ENCODE data around the gene NAV2. TPM values are rescaled to one million over a fixed set of nuclear protein-coding genes. Genes with fewer than 3 reads are reported as not detected.
A peak's percentile ranks its signal among the peaks of the same experiment; 100 is the strongest.

The NAV2 gene
- polyA plus RNA-seq, 3 donors, result not detected

GRCh38 chr11:19936461-19936860 is 223.8 kb downstream of the NAV2 start:
- Mint-ChIP-seq H3K9me3 (no peaks in the 10 kb centered on the region), H3K4me3 (no peak overlapping the region), H3K27ac (peak overlapping the region in 1 of 7 donors; percentile 74), H3K27me3 (ENCODE audit: low read depth in 3 of 3) (peaks cover 2 to 7% (median 4%) of the 10 kb centered on the region in 3 donors), H3K4me1 (no peaks in the 10 kb centered on the region), H3K36me3 (no peaks in the 10 kb centered on the region)
- Histone ChIP-seq H2AFZ (ENCODE audit: insufficient read depth, low read depth, low read length, poor library complexity, severe bottlenecking) (no peak overlapping the region), H3K4me3 (replicated peaks in 1 of 3; ENCODE audit: low read depth in 2 of 3, low read length in 3 of 3) (no peak overlapping the region), H3K36me3 (replicated peaks in 1 of 2; ENCODE audit: control insufficient read depth in 1 of 2, insufficient read depth in 2 of 2, low read length in 2 of 2) (no peaks in the 10 kb centered on the region), H4K20me1 (ENCODE audit: insufficient read depth, low read length) (no peaks in the 10 kb centered on the region), H3K4me2 (replicated peaks; ENCODE audit: extremely low read depth, low read length, poor library complexity, severe bottlenecking) (no peak overlapping the region), H3K27ac (ENCODE audit: low read depth in 1 of 2, low read length in 2 of 2) (no peak overlapping the region), H3K9ac (ENCODE audit: insufficient read depth, low read length, poor library complexity, severe bottlenecking) (no peak overlapping the region), H3K79me2 (ENCODE audit: insufficient read depth, low read length) (no peaks in the 10 kb centered on the region), H3K4me1 (ENCODE audit: control insufficient read depth in 1 of 2, insufficient read depth in 2 of 2, low read length in 2 of 2) (no peaks in the 10 kb centered on the region), H3K27me3 (ENCODE audit: control insufficient read depth in 2 of 2, insufficient read depth in 2 of 2, low read length in 2 of 2) (no peaks in the 10 kb centered on the region), H3K9me3 (replicated peaks in 1 of 2; ENCODE audit: control insufficient read depth in 1 of 2, insufficient read depth in 1 of 2, low read length in 2 of 2) (no peaks in the 10 kb centered on the region)
- intact Hi-C loops (cut with micrococcal nuclease), result no loop called here
- 95% methylated on average over 5 of the region's 9 CpGs for WGBS (ENCODE audit: insufficient coverage)
- DNase-seq, result no peak
- TF ChIP-seq, protein P1, sequence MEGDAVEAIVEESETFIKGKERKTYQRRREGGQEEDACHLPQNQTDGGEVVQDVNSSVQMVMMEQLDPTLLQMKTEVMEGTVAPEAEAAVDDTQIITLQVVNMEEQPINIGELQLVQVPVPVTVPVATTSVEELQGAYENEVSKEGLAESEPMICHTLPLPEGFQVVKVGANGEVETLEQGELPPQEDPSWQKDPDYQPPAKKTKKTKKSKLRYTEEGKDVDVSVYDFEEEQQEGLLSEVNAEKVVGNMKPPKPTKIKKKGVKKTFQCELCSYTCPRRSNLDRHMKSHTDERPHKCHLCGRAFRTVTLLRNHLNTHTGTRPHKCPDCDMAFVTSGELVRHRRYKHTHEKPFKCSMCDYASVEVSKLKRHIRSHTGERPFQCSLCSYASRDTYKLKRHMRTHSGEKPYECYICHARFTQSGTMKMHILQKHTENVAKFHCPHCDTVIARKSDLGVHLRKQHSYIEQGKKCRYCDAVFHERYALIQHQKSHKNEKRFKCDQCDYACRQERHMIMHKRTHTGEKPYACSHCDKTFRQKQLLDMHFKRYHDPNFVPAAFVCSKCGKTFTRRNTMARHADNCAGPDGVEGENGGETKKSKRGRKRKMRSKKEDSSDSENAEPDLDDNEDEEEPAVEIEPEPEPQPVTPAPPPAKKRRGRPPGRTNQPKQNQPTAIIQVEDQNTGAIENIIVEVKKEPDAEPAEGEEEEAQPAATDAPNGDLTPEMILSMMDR (IDR thresholded peaks at IDR 0.05), result no peak

- TF ChIP-seq, protein P1 (IDR thresholded peaks at IDR 0.05), result peak; percentile 89
- H3K27me3 Mint-ChIP-seq (ENCODE audit: low read depth in 3 of 3), result peaks cover 2 to 7% (median 4%) of the 10 kb centered on the region in 3 donors
- H3K4me1 Mint-ChIP-seq, result no peaks in the 10 kb centered on the region
- H2AFZ ChIP-seq (ENCODE audit: insufficient read depth, low read depth, low read length, poor library complexity, severe bottlenecking), result no peak overlapping the region
- intact Hi-C loops (cut with micrococcal nuclease), result no loop called here
- WGBS (ENCODE audit: insufficient coverage), result 51% methylated on average over 4 of the region's 10 CpGs
- no peaks in the 10 kb centered on the region for H3K9me3 ChIP-seq (replicated peaks in 1 of 2; ENCODE audit: control insufficient read depth in 1 of 2, insufficient read depth in 1 of 2, low read length in 2 of 2)
- H3K4me3 Mint-ChIP-seq, result no peak overlapping the region
- no peaks in the 10 kb centered on the region for H3K4me1 ChIP-seq (ENCODE audit: control insufficient read depth in 1 of 2, insufficient read depth in 2 of 2, low read length in 2 of 2)
- no peak overlapping the region for H3K27ac ChIP-seq (ENCODE audit: low read depth in 1 of 2, low read length in 2 of 2)
- H3K4me3 ChIP-seq (replicated peaks in 1 of 3; ENCODE audit: low read depth in 2 of 3, low read length in 3 of 3), result no peak overlapping the region
- no peaks in the 10 kb centered on the region for H3K27me3 ChIP-seq (ENCODE audit: control insufficient read depth in 2 of 2, insufficient read depth in 2 of 2, low read length in 2 of 2)
- no peak overlapping the region for H3K27ac Mint-ChIP-seq
- H3K9ac ChIP-seq (ENCODE audit: insufficient read depth, low read length, poor library complexity, severe bottlenecking), result no peak overlapping the region
- peak; percentile 12 to 27 (median 16) for DNase-seq
- H3K4me2 ChIP-seq (replicated peaks; ENCODE audit: extremely low read depth, low read length, poor library complexity, severe bottlenecking), result no peak overlapping the region
- no peaks in the 10 kb centered on the region for H3K79me2 ChIP-seq (ENCODE audit: insufficient read depth, low read length)
- H3K36me3 Mint-ChIP-seq, result no peaks in the 10 kb centered on the region
- no peaks in the 10 kb centered on the region for H3K9me3 Mint-ChIP-seq
- no peaks in the 10 kb centered on the region for H3K36me3 ChIP-seq (replicated peaks in 1 of 2; ENCODE audit: control insufficient read depth in 1 of 2, insufficient read depth in 2 of 2, low read length in 2 of 2)
- no peaks in the 10 kb centered on the region for H4K20me1 ChIP-seq (ENCODE audit: insufficient read depth, low read length)
Measured at GRCh38 chr11:19938169-19938856, 225.7 kb downstream of the NAV2 start.

All from CD14-positive monocyte (primary cell).